Glutamatergic neuron (in vitro differentiated cells): Measurements from ENCODE around the gene NCAPH2. TPM values are rescaled to one million over a fixed set of nuclear protein-coding genes. Genes with fewer than 3 reads are reported as not detected.

Experiments used
- DNase-seq: peaks from one replicate; pipeline ENCODE4 v3.0.0; 2022
- H3K27ac Mint-ChIP-seq: one replicate; pipeline ENCODE4 v1.8.0; 2020; ENCODE audit warnings: mild to moderate bottlenecking, mixed read lengths, inconsistent platforms; ENCODE audit not compliant: unreplicated experiment
- H3K27me3 Mint-ChIP-seq: one replicate; pipeline ENCODE4 v1.8.0; 2020; ENCODE audit warnings: mild to moderate bottlenecking, moderate library complexity, mixed read lengths, inconsistent platforms; ENCODE audit not compliant: unreplicated experiment
- H3K36me3 Mint-ChIP-seq: one replicate; pipeline ENCODE4 v1.8.0; 2020; ENCODE audit warnings: mild to moderate bottlenecking, mixed read lengths, inconsistent platforms; ENCODE audit not compliant: unreplicated experiment
- H3K4me1 Mint-ChIP-seq: one replicate; pipeline ENCODE4 v1.8.0; 2020; ENCODE audit warnings: mild to moderate bottlenecking, low read depth, mixed read lengths, inconsistent platforms; ENCODE audit not compliant: unreplicated experiment
- H3K4me3 Mint-ChIP-seq: one replicate; pipeline ENCODE4 v1.8.0; 2020; ENCODE audit warnings: mild to moderate bottlenecking, mixed read lengths, inconsistent platforms; ENCODE audit not compliant: unreplicated experiment
- H3K9me3 Mint-ChIP-seq: one replicate; pipeline ENCODE4 v1.8.0; 2020; ENCODE audit warnings: mild to moderate bottlenecking, moderate library complexity, mixed read lengths, inconsistent platforms; ENCODE audit not compliant: unreplicated experiment
- total RNA-seq: library from RNA; stranded (reverse); fragmentation: NEBNext Ultra II Directional; extraction: Animal tissue kit (Norgen Biotek cat#: 25700); gene quantifications from one replicate; pipeline ENCODE4 v1.2.1, GENCODE V29; 2021; ENCODE audit not compliant: unreplicated experiment
- TF ChIP-seq, protein P1 (sequence below): fragments of 200-600 bp; sonication (generic); IDR thresholded peaks from one replicate; pipeline ENCODE4 v1.5.0; 2021; ENCODE audit not compliant: partially characterized antibody, unreplicated experiment

The NCAPH2 gene
- total RNA-seq, 1 donor from 2014 or later: 52.9 TPM

DNA sequence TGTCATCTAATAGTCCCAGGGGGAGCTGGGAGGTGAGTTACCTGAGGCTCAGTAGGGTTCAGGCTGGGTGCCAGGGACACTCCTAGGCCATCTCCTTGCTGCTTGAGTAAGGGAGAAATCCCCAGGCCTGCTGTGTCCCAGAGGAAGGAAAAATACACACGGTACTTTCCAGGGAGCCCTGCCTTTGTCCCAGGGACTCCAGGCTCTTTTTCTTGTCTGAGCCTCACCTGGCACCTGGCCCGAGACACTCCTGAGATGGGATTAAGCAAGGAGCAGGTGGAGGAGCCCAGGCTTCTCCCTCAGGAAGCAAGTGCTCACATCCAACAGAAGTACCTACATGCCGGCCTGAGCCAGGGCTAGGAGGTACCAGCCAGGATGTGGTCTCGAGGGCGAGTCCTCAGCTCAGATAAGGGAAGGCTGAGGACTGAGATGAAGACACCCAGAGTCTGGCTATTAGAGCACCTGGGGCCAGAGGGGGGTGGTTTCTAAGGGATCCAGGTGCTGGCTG is 36.8 kb downstream of the NCAPH2 start:
- TF ChIP-seq, protein P1, sequence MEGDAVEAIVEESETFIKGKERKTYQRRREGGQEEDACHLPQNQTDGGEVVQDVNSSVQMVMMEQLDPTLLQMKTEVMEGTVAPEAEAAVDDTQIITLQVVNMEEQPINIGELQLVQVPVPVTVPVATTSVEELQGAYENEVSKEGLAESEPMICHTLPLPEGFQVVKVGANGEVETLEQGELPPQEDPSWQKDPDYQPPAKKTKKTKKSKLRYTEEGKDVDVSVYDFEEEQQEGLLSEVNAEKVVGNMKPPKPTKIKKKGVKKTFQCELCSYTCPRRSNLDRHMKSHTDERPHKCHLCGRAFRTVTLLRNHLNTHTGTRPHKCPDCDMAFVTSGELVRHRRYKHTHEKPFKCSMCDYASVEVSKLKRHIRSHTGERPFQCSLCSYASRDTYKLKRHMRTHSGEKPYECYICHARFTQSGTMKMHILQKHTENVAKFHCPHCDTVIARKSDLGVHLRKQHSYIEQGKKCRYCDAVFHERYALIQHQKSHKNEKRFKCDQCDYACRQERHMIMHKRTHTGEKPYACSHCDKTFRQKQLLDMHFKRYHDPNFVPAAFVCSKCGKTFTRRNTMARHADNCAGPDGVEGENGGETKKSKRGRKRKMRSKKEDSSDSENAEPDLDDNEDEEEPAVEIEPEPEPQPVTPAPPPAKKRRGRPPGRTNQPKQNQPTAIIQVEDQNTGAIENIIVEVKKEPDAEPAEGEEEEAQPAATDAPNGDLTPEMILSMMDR: no peak

GRCh38 chr22:50545522-50546325 is 37.7 kb downstream of the NCAPH2 start, which contains the start of gene KLHDC7B:
TSS of gene KLHDC7B (plus strand) at chr22:50545899. CDS start at chr22:50546244, 345 bp downstream.
- peaks cover 2% of the 10 kb centered on the region for H3K9me3 Mint-ChIP-seq
- no peaks in the 10 kb centered on the region for H3K36me3 Mint-ChIP-seq
- no peak for DNase-seq
- H3K4me1 Mint-ChIP-seq: peaks cover 5% of the 10 kb centered on the region
- TF ChIP-seq, protein P1: no peak
- H3K4me3 Mint-ChIP-seq: no peak within 1 kb of the TSS
- peaks cover 6% of the 10 kb centered on the region for H3K27me3 Mint-ChIP-seq
- H3K27ac Mint-ChIP-seq: no peak within 1 kb of the TSS

More for the DNA sequence above, 36.8 kb downstream of the NCAPH2 start:
- H3K9me3 Mint-ChIP-seq: peaks cover 4% of the 10 kb centered on the region
- no peak overlapping the region for H3K4me3 Mint-ChIP-seq
- peaks cover 5% of the 10 kb centered on the region for H3K27me3 Mint-ChIP-seq
- H3K4me1 Mint-ChIP-seq: peaks cover 3% of the 10 kb centered on the region
- H3K36me3 Mint-ChIP-seq: no peaks in the 10 kb centered on the region
- no peak for DNase-seq
- no peak overlapping the region for H3K27ac Mint-ChIP-seq

DNA sequence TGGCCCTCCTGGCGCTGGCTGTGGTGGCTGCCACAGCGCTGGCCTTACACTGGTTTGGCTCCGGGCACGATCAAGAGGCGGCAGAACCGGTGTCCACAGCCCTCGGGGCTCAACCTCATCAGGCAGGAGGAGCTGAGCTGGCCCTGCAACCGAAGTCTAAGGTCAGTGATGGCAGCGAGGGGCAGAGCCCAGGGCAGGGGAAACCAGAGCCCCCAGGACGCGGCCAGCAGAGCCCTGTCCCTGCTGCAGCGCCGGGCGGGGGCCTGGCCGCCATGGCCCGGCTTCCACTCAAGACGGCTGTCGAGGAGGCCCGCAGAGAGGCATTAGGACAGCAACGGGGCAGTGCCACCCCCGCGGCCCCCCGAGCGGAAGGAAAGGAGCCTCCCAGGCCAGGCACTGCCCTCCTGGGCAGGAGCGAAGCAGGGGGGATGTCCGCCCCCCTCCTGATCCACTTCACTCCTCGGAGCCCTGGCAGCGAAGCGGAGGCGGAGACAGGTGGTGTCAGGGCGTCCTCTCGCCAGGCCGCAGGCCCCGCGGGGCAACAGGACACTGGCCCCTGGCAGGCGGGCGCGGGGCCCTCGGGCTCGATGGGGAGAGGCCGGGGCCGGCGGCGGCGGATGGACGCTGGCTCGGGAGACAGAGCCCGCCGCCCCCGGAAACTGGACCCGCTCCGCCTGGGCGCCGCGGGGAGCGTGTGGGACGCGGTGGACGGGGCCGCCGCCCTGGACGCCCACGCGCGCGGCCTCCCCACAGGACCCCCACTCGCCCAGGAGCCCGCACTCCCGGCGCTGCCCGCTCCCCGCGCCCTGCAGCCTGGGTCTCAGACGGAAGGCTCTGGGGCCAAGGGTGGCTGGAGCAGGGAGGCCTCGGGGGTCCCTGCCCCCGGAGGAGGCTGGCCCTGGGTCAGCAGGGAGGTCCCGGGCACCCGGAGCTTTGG is 38.6 kb downstream of the NCAPH2 start:
- Mint-ChIP-seq H3K9me3 (no peaks in the 10 kb centered on the region), H3K4me3 (no peak overlapping the region), H3K36me3 (no peaks in the 10 kb centered on the region), H3K27ac (no peak overlapping the region), H3K4me1 (peaks cover 4% of the 10 kb centered on the region), H3K27me3 (peaks cover 6% of the 10 kb centered on the region)
- DNase-seq: no peak
- TF ChIP-seq, protein P1: no peak

GRCh38 chr22:50547263-50547985 is 39.4 kb downstream of the NCAPH2 start:
- Mint-ChIP-seq H3K27ac (no peak overlapping the region), H3K27me3 (peaks cover 6% of the 10 kb centered on the region), H3K4me1 (peaks cover 4% of the 10 kb centered on the region), H3K4me3 (no peak overlapping the region), H3K9me3 (no peaks in the 10 kb centered on the region), H3K36me3 (no peaks in the 10 kb centered on the region)
- TF ChIP-seq, protein P1: no peak
- no peak for DNase-seq
